ENCODE measurements around the gene OR10H4. TPM values are rescaled to one million over a fixed set of nuclear protein-coding genes. Genes with fewer than 3 reads are reported as not detected.

OR10H4 gene
- total RNA-seq, 1 donor from 2014 or later, result not detected

DNA sequence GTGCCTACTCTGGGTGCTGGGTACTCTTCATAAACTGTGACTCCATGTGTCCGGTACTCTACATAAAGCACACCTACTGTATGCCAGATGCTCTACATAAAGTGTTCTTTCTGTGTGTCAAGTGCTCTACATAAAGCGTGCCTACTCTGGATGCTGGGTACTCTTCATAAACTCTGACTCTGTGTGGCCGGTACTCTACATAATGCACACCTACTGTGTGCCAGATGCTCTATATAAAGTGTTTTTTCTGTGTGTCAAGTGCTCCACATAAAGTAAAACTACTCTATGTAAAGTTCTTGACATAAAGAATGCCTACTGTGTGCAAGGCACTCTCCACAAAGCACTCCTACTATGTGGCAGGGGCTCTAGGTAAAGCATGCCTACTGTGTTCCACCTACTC lies 12.6 kb upstream of the OR10H4 start:
- H3K27me3 ChIP-seq, result no peaks in the 10 kb centered on the region
- H3K4me1 ChIP-seq, result peaks cover 7% of the 10 kb centered on the region
- no peak overlapping the region for H3K4me3 ChIP-seq
- no peak for DNase-seq
- intact Hi-C loops (cut with DNase I), result no loop called here
- H3K36me3 ChIP-seq, result no peaks in the 10 kb centered on the region
- TF ChIP-seq, protein P1, sequence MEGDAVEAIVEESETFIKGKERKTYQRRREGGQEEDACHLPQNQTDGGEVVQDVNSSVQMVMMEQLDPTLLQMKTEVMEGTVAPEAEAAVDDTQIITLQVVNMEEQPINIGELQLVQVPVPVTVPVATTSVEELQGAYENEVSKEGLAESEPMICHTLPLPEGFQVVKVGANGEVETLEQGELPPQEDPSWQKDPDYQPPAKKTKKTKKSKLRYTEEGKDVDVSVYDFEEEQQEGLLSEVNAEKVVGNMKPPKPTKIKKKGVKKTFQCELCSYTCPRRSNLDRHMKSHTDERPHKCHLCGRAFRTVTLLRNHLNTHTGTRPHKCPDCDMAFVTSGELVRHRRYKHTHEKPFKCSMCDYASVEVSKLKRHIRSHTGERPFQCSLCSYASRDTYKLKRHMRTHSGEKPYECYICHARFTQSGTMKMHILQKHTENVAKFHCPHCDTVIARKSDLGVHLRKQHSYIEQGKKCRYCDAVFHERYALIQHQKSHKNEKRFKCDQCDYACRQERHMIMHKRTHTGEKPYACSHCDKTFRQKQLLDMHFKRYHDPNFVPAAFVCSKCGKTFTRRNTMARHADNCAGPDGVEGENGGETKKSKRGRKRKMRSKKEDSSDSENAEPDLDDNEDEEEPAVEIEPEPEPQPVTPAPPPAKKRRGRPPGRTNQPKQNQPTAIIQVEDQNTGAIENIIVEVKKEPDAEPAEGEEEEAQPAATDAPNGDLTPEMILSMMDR (IDR thresholded peaks at IDR 0.05), result no peak
- H3K9me3 ChIP-seq, result no peaks in the 10 kb centered on the region
- no peak for ATAC-seq
- no peak overlapping the region for H3K27ac ChIP-seq

DNA sequence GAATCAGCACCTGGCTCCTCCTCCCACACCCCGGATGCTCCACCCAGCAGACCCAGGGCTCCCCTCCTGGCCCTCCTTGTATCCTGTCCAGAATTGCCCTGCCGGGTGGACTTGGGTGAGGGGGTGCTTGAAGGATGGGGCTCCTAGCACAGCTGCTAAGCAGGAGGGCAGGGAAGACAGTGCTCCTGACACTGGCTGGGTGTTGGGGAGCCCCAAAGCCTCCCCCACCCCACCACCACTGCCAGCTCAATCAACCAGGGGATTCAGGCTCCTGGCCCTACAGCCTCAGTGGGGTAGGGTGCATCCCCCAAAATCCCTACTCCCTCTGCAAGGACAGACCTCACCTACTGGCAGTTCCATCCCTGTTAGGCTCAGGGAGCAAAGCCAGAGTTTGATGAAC lies 11.9 kb upstream of the OR10H4 start:
- intact Hi-C loops (cut with DNase I), result no loop called here
- no peaks in the 10 kb centered on the region for H3K27me3 ChIP-seq

DNA sequence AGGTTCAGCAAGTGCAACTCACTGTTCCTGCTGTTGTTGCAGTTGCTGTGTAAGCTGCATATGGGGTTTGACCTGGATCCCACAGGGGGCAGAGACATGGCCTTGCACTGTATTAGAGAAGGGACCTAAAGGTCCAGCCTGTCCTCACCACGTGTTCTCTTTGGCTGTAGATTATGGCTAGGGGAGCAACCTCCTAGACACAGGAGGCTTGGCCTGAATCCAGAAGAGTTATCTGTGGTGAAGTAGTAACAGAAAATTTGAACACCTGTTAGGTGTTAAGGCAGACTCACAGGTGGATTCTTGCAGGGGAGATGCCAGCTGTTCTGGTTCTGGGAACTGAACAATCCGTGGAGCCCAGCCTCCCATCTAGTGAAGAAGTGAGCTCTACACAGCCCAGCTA lies 11.0 kb upstream of the OR10H4 start:
- intact Hi-C loops (cut with DNase I), result no loop called here
- Histone ChIP-seq H3K9me3 (no peaks in the 10 kb centered on the region), H3K27ac (no peak overlapping the region), H3K36me3 (no peaks in the 10 kb centered on the region), H3K4me1 (peaks cover 7% of the 10 kb centered on the region), H3K27me3 (no peaks in the 10 kb centered on the region), H3K4me3 (no peak overlapping the region)
- DNase-seq (no peak), ATAC-seq (no peak)
- TF ChIP-seq, protein P1 (IDR thresholded peaks at IDR 0.05), result no peak

More for the DNA sequence above, 11.9 kb upstream of the OR10H4 start:
- Histone ChIP-seq H3K9me3 (no peaks in the 10 kb centered on the region), H3K4me3 (no peak overlapping the region), H3K4me1 (peaks cover 7% of the 10 kb centered on the region), H3K27ac (no peak overlapping the region), H3K36me3 (no peaks in the 10 kb centered on the region)
- DNase-seq (no peak), ATAC-seq (no peak)
- TF ChIP-seq, protein P1 (IDR thresholded peaks at IDR 0.05), result no peak

DNA sequence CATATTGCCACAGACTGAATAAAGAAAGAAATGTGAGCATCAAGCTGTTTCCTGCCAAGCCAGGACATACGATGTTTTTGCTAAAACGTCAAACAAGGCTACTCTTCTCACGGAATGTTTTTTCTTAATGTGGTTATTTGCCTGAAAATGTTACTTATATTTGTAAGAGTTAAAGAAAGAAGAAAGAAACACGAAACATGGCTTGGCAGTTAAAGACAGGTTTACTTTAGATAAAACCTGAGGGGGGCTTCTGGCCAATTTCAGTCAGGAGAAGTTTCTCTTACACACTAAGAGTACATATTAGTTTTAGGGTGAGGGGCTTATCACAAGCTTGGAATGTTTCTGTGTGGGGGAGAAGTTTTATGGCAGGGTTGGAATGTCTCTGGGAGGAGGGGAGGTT lies 4.4 kb upstream of the OR10H4 start:
- Histone ChIP-seq H3K4me1 (no peaks in the 10 kb centered on the region), H3K27ac (no peak overlapping the region), H3K36me3 (no peaks in the 10 kb centered on the region), H3K27me3 (no peaks in the 10 kb centered on the region), H3K4me3 (no peak overlapping the region), H3K9me3 (no peaks in the 10 kb centered on the region)
- no peak for DNase-seq
- TF ChIP-seq, protein P1 (IDR thresholded peaks at IDR 0.05), result no peak
- intact Hi-C loops (cut with DNase I), result no loop called here
- ATAC-seq, result no peak

DNA sequence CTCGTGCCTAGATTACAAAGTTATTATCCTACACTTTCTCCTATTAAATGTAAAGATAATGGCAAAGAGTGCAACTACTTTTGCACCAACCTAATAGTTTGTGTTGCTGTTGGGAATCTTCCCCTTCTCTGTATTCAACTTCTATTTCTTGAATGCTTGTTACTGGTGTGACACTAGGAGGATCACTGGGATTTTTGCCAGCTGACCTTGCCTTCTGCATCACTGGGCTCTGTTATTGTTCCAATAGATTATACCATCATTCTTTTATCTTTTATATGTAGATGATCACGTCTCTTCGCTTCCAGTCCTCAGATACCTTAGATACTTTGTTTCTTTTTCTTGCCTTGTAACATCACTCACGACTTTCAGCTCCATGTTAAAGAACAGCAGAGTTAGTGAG lies 3.5 kb upstream of the OR10H4 start:
- TF ChIP-seq, protein P1 (IDR thresholded peaks at IDR 0.05), result no peak
- no peaks in the 10 kb centered on the region for H3K27me3 ChIP-seq
- intact Hi-C loops (cut with DNase I), result no loop called here
- H3K9me3 ChIP-seq, result no peaks in the 10 kb centered on the region
- ATAC-seq, result no peak
- no peaks in the 10 kb centered on the region for H3K4me1 ChIP-seq
- no peak overlapping the region for H3K27ac ChIP-seq
- no peak overlapping the region for H3K4me3 ChIP-seq
- no peak for DNase-seq
- no peaks in the 10 kb centered on the region for H3K36me3 ChIP-seq

DNA sequence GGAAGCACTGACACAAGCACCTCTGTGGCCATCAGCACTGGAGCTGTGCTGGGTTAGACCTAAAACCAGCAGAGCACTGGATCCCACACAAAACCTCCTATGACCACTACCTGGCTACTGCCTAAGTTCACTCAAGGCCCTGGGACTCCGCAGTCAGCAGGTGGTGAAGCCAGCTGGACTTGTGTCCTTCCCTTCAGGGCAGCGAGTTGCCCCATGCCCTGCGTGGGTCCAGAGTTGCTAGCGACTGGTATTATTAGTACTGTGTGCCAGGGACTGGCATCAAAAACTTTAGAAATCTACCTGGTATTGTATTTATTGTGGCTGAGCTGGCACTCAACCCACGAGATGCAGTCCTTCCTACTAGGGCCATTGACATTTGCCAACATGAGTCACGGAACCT lies 6.0 kb downstream of the OR10H4 start:
- intact Hi-C loops (cut with DNase I), result no loop called here
- ATAC-seq, result no peak
- H3K9me3 ChIP-seq, result no peaks in the 10 kb centered on the region
- H3K27me3 ChIP-seq, result peaks cover 31% of the 10 kb centered on the region
- TF ChIP-seq, protein P1 (IDR thresholded peaks at IDR 0.05), result no peak
- DNase-seq, result no peak
- no peak overlapping the region for H3K27ac ChIP-seq
- no peaks in the 10 kb centered on the region for H3K36me3 ChIP-seq
- no peak overlapping the region for H3K4me3 ChIP-seq
- H3K4me1 ChIP-seq, result no peaks in the 10 kb centered on the region
